Mesothelial cell of epicardium (in vitro differentiated cells): Measurements from ENCODE around the gene KCNH6. TPM values are rescaled to one million over a fixed set of nuclear protein-coding genes. Genes with fewer than 3 reads are reported as not detected.
A peak's percentile ranks its signal among the peaks of the same experiment; 100 is the strongest.

Source experiments
- DNase-seq, 2 experiments: peaks; one replicate each; pipeline ENCODE4 v3.0.0; 2021; ENCODE audit warnings: low spot score in 2 of 2; ENCODE audit not compliant: unreplicated experiment in 2 of 2
- H3K27ac Mint-ChIP-seq: 2 replicates; pipeline ENCODE4 v1.8.0; 2021; ENCODE audit warnings: mixed read lengths
- H3K27me3 Mint-ChIP-seq: 2 replicates; pipeline ENCODE4 v1.8.0; 2021; ENCODE audit warnings: low read depth, mixed read lengths
- H3K36me3 Mint-ChIP-seq: 2 replicates; pipeline ENCODE4 v1.8.0; 2021; ENCODE audit warnings: mixed read lengths
- H3K4me1 Mint-ChIP-seq: 2 replicates; pipeline ENCODE4 v1.8.0; 2021; ENCODE audit warnings: mixed read lengths
- H3K4me3 Mint-ChIP-seq: 2 replicates; pipeline ENCODE4 v1.8.0; 2021; ENCODE audit warnings: mild to moderate bottlenecking, moderate library complexity, mixed read lengths
- H3K9me3 Mint-ChIP-seq: 2 replicates; pipeline ENCODE4 v1.8.0; 2021; ENCODE audit warnings: mixed read lengths
- CTCF ChIP-seq: fragments of 200-600 bp; sonication (generic); IDR thresholded peaks from one replicate; pipeline ENCODE4 v1.5.0; 2021; ENCODE audit warnings: antibody characterized with exemption; ENCODE audit not compliant: unreplicated experiment
- total RNA-seq: library from RNA; stranded (reverse); gene quantifications from 3 replicates; pipeline ENCODE4 v1.2.1, GENCODE V29; 2021

Gene KCNH6
- total RNA-seq, 1 donor from 2014 or later, result not detected

- H3K27me3 Mint-ChIP-seq, result peaks cover 43% of the 10 kb centered on the region
Measured at GRCh38 chr17:63476854-63477479, 46.2 kb upstream of the KCNH6 start, which contains the start of gene ACE. Gene ACE, plus strand, starts transcription at chr17:63477061. Its CDS starts 34 bp downstream, at chr17:63477095.

GRCh38 chr17:63477480-63478440 lies 45.4 kb upstream of the KCNH6 start:
- H3K9me3 Mint-ChIP-seq, result no peaks in the 10 kb centered on the region
- no peak for TF ChIP-seq CTCF
- H3K4me3 Mint-ChIP-seq, result peak overlapping the region; percentile 79
- H3K36me3 Mint-ChIP-seq, result no peaks in the 10 kb centered on the region
- H3K4me1 Mint-ChIP-seq, result peaks cover 21% of the 10 kb centered on the region
- no peak for DNase-seq
- H3K27me3 Mint-ChIP-seq, result peaks cover 40% of the 10 kb centered on the region
- no peak overlapping the region for H3K27ac Mint-ChIP-seq

More at GRCh38 chr17:63476854-63477479, 46.2 kb upstream of the KCNH6 start, which contains the start of gene ACE:
- Mint-ChIP-seq H3K9me3 (no peaks in the 10 kb centered on the region), H3K4me3 (peak within 1 kb of the TSS; percentile 79), H3K36me3 (no peaks in the 10 kb centered on the region), H3K27ac (no peak within 1 kb of the TSS), H3K4me1 (peaks cover 21% of the 10 kb centered on the region)
- DNase-seq, result peak in 1 of 2 experiments; percentile 55
- no peak for TF ChIP-seq CTCF

- TF ChIP-seq CTCF, result peak; percentile 20
- H3K27me3 Mint-ChIP-seq, result peaks cover 39% of the 10 kb centered on the region
- DNase-seq, result peak; percentile 58 to 75
- peak overlapping the region; percentile 22 for H3K4me3 Mint-ChIP-seq
- H3K36me3 Mint-ChIP-seq, result no peaks in the 10 kb centered on the region
- H3K27ac Mint-ChIP-seq, result no peak overlapping the region
- no peaks in the 10 kb centered on the region for H3K9me3 Mint-ChIP-seq
- peaks cover 21% of the 10 kb centered on the region for H3K4me1 Mint-ChIP-seq
Measured at GRCh38 chr17:63478814-63479494, 44.2 kb upstream of the KCNH6 start.

GRCh38 chr17:63479495-63480184 lies 43.5 kb upstream of the KCNH6 start:
- Mint-ChIP-seq H3K27ac (no peak overlapping the region), H3K4me3 (no peak overlapping the region), H3K36me3 (no peaks in the 10 kb centered on the region), H3K9me3 (no peaks in the 10 kb centered on the region), H3K4me1 (peaks cover 14% of the 10 kb centered on the region), H3K27me3 (peaks cover 36% of the 10 kb centered on the region)
- TF ChIP-seq CTCF, result no peak
- DNase-seq, result no peak

GRCh38 chr17:63480192-63480784 lies 42.9 kb upstream of the KCNH6 start:
- H3K27ac Mint-ChIP-seq, result no peak overlapping the region
- DNase-seq, result no peak
- peaks cover 32% of the 10 kb centered on the region for H3K27me3 Mint-ChIP-seq
- no peak for TF ChIP-seq CTCF
- H3K4me3 Mint-ChIP-seq, result no peak overlapping the region
- peaks cover 11% of the 10 kb centered on the region for H3K4me1 Mint-ChIP-seq
- no peaks in the 10 kb centered on the region for H3K36me3 Mint-ChIP-seq
- H3K9me3 Mint-ChIP-seq, result no peaks in the 10 kb centered on the region
